Prostate gland (tissue), 2 donors: Measurements from ENCODE around the gene AKR1D1. TPM values are rescaled to one million over a fixed set of nuclear protein-coding genes. Genes with fewer than 3 reads are reported as not detected.

ENCODE experiments used
- DNase-seq: peaks from one replicate; pipeline ENCODE4 v3.0.0-alpha.2; 2019; ENCODE audit warnings: low spot score
- H3K27ac ChIP-seq, 2 donors: fragments of 200-600 bp; sonication (generic); 2 replicates each; pipeline ENCODE4 v1.5.1; 2017 to 2019
- H3K27me3 ChIP-seq: fragments of 200-600 bp; sonication (generic); replicated peaks from 2 replicates; pipeline ENCODE4 v1.5.1; 2019; ENCODE audit not compliant: insufficient read depth
- H3K36me3 ChIP-seq, 2 donors: fragments of 200-600 bp; sonication (generic); 1 replicate in 1 of 2; 2 replicates in 1 of 2; pipeline versions ENCODE4 v1.5.1 to v1.8.1; 2017 to 2019
- H3K4me1 ChIP-seq: fragments of 200-600 bp; sonication (generic); replicated peaks from 2 replicates; pipeline ENCODE4 v1.5.1; 2019
- H3K4me3 ChIP-seq, 2 donors: fragments of 200-600 bp; sonication (generic); 2 replicates each; pipeline ENCODE4 v1.5.1; 2017 to 2019
- H3K9me3 ChIP-seq: fragments of 200-600 bp; sonication (generic); 2 replicates; pipeline ENCODE4 v1.5.1; 2017
- CTCF ChIP-seq, 4 experiments: fragments of 200-600 bp in 2 of 4; fragments of 450-650 bp in 2 of 4; sonication (generic) in 2 of 4; IDR thresholded peaks; 1 replicate in 3 of 4; 2 replicates in 1 of 4; pipeline ENCODE4 v1.5.1; 2016 to 2019; ENCODE audit warnings: antibody characterized with exemption in 4 of 4, mild to moderate bottlenecking in 2 of 4, moderate library complexity in 2 of 4
- POLR2A ChIP-seq: fragments of 450-650 bp; IDR thresholded peaks from one replicate; pipeline ENCODE4 v1.6.1; 2016; ENCODE audit warnings: antibody characterized with exemption, mild to moderate bottlenecking
- POLR2AphosphoS5 ChIP-seq: sonication (generic); formaldehyde crosslinking; IDR thresholded peaks from one replicate; pipeline ENCODE4 v1.6.1; 2017; ENCODE audit warnings: antibody characterized with exemption
- WGBS: methylation state at CpG from one replicate; pipeline ENCODE4 v1.1.5; 2018; 5-methylcytosine and 5-hydroxymethylcytosine counted together
- intact Hi-C: fragments of 100-400 bp; cut with DNase I; formaldehyde crosslinking; loops from one replicate; pipeline ENCODE4 v1.14.2; 2022
- total RNA-seq, 2 donors: library from RNA; depleted of rRNA; stranded (reverse); fragments of >200 nt; gene quantifications; one replicate each; pipeline ENCODE4 v1.1.0, GENCODE V29; 2016

Gene AKR1D1
- total RNA-seq, 2 donors from 2014 or later = not detected

- H3K4me1 ChIP-seq = no peaks in the 10 kb centered on the region
- WGBS = 93% methylated on average over 2 of the region's 2 CpGs
- H3K36me3 ChIP-seq = no peaks in the 10 kb centered on the region
- H3K4me3 ChIP-seq = no peak overlapping the region
- TF ChIP-seq CTCF (IDR thresholded peaks at IDR 0.05) (no peak), POLR2AphosphoS5 (no peak), POLR2A (no peak)
- H3K27me3 ChIP-seq = no peaks in the 10 kb centered on the region
- DNase-seq = no peak
- no peak overlapping the region for H3K27ac ChIP-seq
- intact Hi-C loops = no loop called here
- H3K9me3 ChIP-seq = no peaks in the 10 kb centered on the region
Measured at GRCh38 chr7:138126928-138127327, 50.7 kb downstream of the AKR1D1 start.

GRCh38 chr7:138127996-138128395, 51.7 kb downstream of the AKR1D1 start:
- H3K27ac ChIP-seq = no peak overlapping the region
- no peaks in the 10 kb centered on the region for H3K9me3 ChIP-seq
- TF ChIP-seq POLR2A (no peak), CTCF (IDR thresholded peaks at IDR 0.05) (no peak), POLR2AphosphoS5 (no peak)
- WGBS = 40% methylated on average over 2 of the region's 2 CpGs
- no peak for DNase-seq
- H3K27me3 ChIP-seq = no peaks in the 10 kb centered on the region
- H3K4me1 ChIP-seq = no peaks in the 10 kb centered on the region
- no peaks in the 10 kb centered on the region for H3K36me3 ChIP-seq
- intact Hi-C loops = no loop called here
- H3K4me3 ChIP-seq = no peak overlapping the region

- Histone ChIP-seq H3K36me3 (no peaks in the 10 kb centered on the region), H3K27me3 (no peaks in the 10 kb centered on the region), H3K9me3 (no peaks in the 10 kb centered on the region), H3K27ac (no peak overlapping the region), H3K4me3 (no peak overlapping the region), H3K4me1 (no peaks in the 10 kb centered on the region)
- intact Hi-C loops = no loop called here
- DNase-seq = no peak
- WGBS = 95% methylated on average over 3 of the region's 3 CpGs
- TF ChIP-seq POLR2AphosphoS5 (no peak), CTCF (IDR thresholded peaks at IDR 0.05) (no peak), POLR2A (no peak)
Measured at GRCh38 chr7:138129551-138130165, 53.4 kb downstream of the AKR1D1 start.

GRCh38 chr7:138137423-138138171, 61.3 kb downstream of the AKR1D1 start:
- no peaks in the 10 kb centered on the region for H3K4me1 ChIP-seq
- no peaks in the 10 kb centered on the region for H3K9me3 ChIP-seq
- H3K27ac ChIP-seq = no peak overlapping the region
- no peak for TF ChIP-seq CTCF (IDR thresholded peaks at IDR 0.05)
- TF ChIP-seq POLR2A = no peak
- TF ChIP-seq POLR2AphosphoS5 = no peak
- H3K36me3 ChIP-seq = no peaks in the 10 kb centered on the region
- intact Hi-C loops = no loop called here
- H3K4me3 ChIP-seq = no peak overlapping the region
- no peak for DNase-seq
- no peaks in the 10 kb centered on the region for H3K27me3 ChIP-seq
- WGBS = 68% methylated on average over 2 of the region's 2 CpGs

GRCh38 chr7:138138244-138138643, 62.0 kb downstream of the AKR1D1 start:
- no peak for DNase-seq
- Histone ChIP-seq H3K4me3 (no peak overlapping the region), H3K9me3 (no peaks in the 10 kb centered on the region), H3K27me3 (no peaks in the 10 kb centered on the region), H3K27ac (no peak overlapping the region), H3K36me3 (no peaks in the 10 kb centered on the region), H3K4me1 (no peaks in the 10 kb centered on the region)
- whole genome bisulfite sequencing = 80% methylated on average over 3 of the region's 3 CpGs
- TF ChIP-seq CTCF (IDR thresholded peaks at IDR 0.05) (no peak), POLR2AphosphoS5 (no peak), POLR2A (no peak)
- intact Hi-C loops = no loop called here
